CD4-positive, alpha-beta T cell (primary cell): ENCODE results near the gene KBTBD4. TPM values are rescaled to one million over a fixed set of nuclear protein-coding genes. Genes with fewer than 3 reads are reported as not detected.

Experiments used
- ATAC-seq: fragments of 200-7000 bp; cut with Tn5 transposase; one replicate; pipeline ENCODE4 v1.10.0; 2022; ENCODE audit warnings: mild to moderate bottlenecking; ENCODE audit not compliant: poor library complexity
- CTCF ChIA-PET: fragments of 350-600 bp; sonication (Branson Sonifier 250); formaldehyde crosslinking; loops from one replicate; lab custom pipeline; 2021; ENCODE audit warnings: antibody characterized with exemption, inconsistent platforms; lab: Charles Lee
- POLR2A ChIA-PET: fragments of 350-600 bp; sonication (Branson Sonifier 250); formaldehyde crosslinking; loops from one replicate; lab custom pipeline; 2021; ENCODE audit warnings: antibody characterized with exemption, inconsistent platforms; lab: Charles Lee
- DNase-seq, 14 experiments: peaks; one replicate each; pipeline ENCODE4 v3.0.0-alpha.2; 2013 to 2020; ENCODE audit warnings: mixed read lengths in 2 of 14
- H3K27ac ChIP-seq, 2 donors: one replicate each; pipeline versions ENCODE4 v1.5.1 to v1.7.0; 2013; ENCODE audit warnings: low read length in 2 of 2, low read depth in 1 of 2, mild to moderate bottlenecking in 1 of 2
- H3K27me3 ChIP-seq, 2 experiments: 1 replicate in 1 of 2; 2 replicates in 1 of 2; pipeline versions ENCODE4 v1.6.1 to v1.7.0; 2013; ENCODE audit warnings: low read length in 2 of 2, control low read depth in 1 of 2, mild to moderate bottlenecking in 1 of 2, moderate library complexity in 1 of 2; ENCODE audit not compliant: insufficient read depth in 2 of 2, control insufficient read depth in 1 of 2
- H3K36me3 ChIP-seq: one replicate; pipeline ENCODE4 v1.6.1; 2013; ENCODE audit warnings: low read length, control low read depth; ENCODE audit not compliant: insufficient read depth
- H3K4me1 ChIP-seq: one replicate; pipeline ENCODE4 v1.6.1; 2013; ENCODE audit warnings: low read length, control low read depth; ENCODE audit not compliant: insufficient read depth
- H3K4me3 ChIP-seq: one replicate; pipeline ENCODE4 v1.5.1; 2013; ENCODE audit warnings: mild to moderate bottlenecking, low read length, moderate library complexity
- H3K9me3 ChIP-seq, 2 experiments: 1 replicate in 1 of 2; 2 replicates in 1 of 2; pipeline versions ENCODE4 v1.6.1 to v1.7.0; 2013; ENCODE audit warnings: low read length in 2 of 2, mild to moderate bottlenecking in 2 of 2, control low read depth in 1 of 2, moderate library complexity in 1 of 2; ENCODE audit not compliant: control insufficient read depth in 1 of 2, insufficient read depth in 1 of 2
- H3K27ac Mint-ChIP-seq: one replicate; pipeline ENCODE4 v1.8.0; 2020; ENCODE audit warnings: mixed read lengths
- H3K27me3 Mint-ChIP-seq: one replicate; pipeline ENCODE4 v1.8.0; 2021; ENCODE audit warnings: mixed read lengths
- H3K36me3 Mint-ChIP-seq: one replicate; pipeline ENCODE4 v1.8.0; 2021; ENCODE audit warnings: low read depth, mixed read lengths
- H3K4me1 Mint-ChIP-seq: one replicate; pipeline ENCODE4 v1.8.0; 2021; ENCODE audit warnings: low read depth, mixed read lengths
- H3K4me3 Mint-ChIP-seq: one replicate; pipeline ENCODE4 v1.8.0; 2020; ENCODE audit warnings: mild to moderate bottlenecking, mixed read lengths
- H3K9me3 Mint-ChIP-seq: one replicate; pipeline ENCODE4 v1.8.0; 2020; ENCODE audit warnings: mixed read lengths
- intact Hi-C, 2 experiments: fragments of 100-400 bp; cut with DNase I in 1 of 2; cut with micrococcal nuclease in 1 of 2; formaldehyde crosslinking; loops; one replicate each; pipeline versions ENCODE4 v1.15.1 to v1.9.0; 2023 to 2025; cut with DNase I, micrococcal nuclease
- total RNA-seq, 174 experiments: library from RNA in 2 of 174; stranded (reverse) in 2 of 174; gene quantifications; one replicate each; pipeline ENCODE4 v1.2.3 and lab custom pipeline; 2021 to 2026
- TF ChIP-seq, protein P1 (sequence below): fragments of 200-600 bp; IDR thresholded peaks from one replicate; pipeline ENCODE4 v1.8.0; 2022; ENCODE audit warnings: antibody characterized with exemption, mild to moderate bottlenecking

KBTBD4 gene
- total RNA-seq, 2 experiments from 2014 or later = 29.1 to 30.2 TPM

DNA sequence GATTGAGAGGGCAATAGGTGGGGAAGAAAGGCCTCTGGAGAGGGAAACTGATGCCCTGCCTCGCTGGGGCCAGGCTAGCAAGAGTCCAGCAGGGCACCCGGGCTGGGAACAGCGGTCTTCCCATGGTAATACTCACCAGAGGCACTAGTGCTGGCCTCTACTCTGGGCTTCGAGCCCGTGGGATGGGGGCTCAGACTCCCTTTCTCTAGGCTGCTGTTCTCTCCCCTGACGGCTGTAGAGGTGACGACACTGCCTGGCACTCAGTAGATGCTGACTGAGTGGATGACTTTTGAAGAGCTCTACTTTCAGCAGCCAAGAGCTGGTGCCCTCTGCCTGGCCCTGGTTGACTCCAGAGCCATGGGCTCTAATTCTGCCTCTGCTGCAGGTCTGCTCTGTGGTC lies 16.3 kb upstream of the KBTBD4 start:
- no peak for ATAC-seq
- peaks cover 25 to 41% of the 10 kb centered on the region in 2 experiments for H3K27me3 ChIP-seq
- H3K4me3 Mint-ChIP-seq = no peak overlapping the region
- ChIA-PET POLR2A (no interaction called here), CTCF (no interaction called here)
- H3K4me3 ChIP-seq = no peak overlapping the region
- H3K27ac Mint-ChIP-seq = no peak overlapping the region
- no peaks in the 10 kb centered on the region for H3K36me3 Mint-ChIP-seq
- H3K9me3 Mint-ChIP-seq = no peaks in the 10 kb centered on the region
- H3K9me3 ChIP-seq = peaks cover 0 to 14% of the 10 kb centered on the region in 2 experiments
- no peak for DNase-seq
- H3K36me3 ChIP-seq = no peaks in the 10 kb centered on the region
- H3K4me1 ChIP-seq = peaks cover 12% of the 10 kb centered on the region
- H3K27ac ChIP-seq = no peak overlapping the region
- TF ChIP-seq, protein P1, sequence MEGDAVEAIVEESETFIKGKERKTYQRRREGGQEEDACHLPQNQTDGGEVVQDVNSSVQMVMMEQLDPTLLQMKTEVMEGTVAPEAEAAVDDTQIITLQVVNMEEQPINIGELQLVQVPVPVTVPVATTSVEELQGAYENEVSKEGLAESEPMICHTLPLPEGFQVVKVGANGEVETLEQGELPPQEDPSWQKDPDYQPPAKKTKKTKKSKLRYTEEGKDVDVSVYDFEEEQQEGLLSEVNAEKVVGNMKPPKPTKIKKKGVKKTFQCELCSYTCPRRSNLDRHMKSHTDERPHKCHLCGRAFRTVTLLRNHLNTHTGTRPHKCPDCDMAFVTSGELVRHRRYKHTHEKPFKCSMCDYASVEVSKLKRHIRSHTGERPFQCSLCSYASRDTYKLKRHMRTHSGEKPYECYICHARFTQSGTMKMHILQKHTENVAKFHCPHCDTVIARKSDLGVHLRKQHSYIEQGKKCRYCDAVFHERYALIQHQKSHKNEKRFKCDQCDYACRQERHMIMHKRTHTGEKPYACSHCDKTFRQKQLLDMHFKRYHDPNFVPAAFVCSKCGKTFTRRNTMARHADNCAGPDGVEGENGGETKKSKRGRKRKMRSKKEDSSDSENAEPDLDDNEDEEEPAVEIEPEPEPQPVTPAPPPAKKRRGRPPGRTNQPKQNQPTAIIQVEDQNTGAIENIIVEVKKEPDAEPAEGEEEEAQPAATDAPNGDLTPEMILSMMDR = no peak
- H3K4me1 Mint-ChIP-seq = no peaks in the 10 kb centered on the region
- peaks cover 44% of the 10 kb centered on the region for H3K27me3 Mint-ChIP-seq
- intact Hi-C loops = no loop called here

DNA sequence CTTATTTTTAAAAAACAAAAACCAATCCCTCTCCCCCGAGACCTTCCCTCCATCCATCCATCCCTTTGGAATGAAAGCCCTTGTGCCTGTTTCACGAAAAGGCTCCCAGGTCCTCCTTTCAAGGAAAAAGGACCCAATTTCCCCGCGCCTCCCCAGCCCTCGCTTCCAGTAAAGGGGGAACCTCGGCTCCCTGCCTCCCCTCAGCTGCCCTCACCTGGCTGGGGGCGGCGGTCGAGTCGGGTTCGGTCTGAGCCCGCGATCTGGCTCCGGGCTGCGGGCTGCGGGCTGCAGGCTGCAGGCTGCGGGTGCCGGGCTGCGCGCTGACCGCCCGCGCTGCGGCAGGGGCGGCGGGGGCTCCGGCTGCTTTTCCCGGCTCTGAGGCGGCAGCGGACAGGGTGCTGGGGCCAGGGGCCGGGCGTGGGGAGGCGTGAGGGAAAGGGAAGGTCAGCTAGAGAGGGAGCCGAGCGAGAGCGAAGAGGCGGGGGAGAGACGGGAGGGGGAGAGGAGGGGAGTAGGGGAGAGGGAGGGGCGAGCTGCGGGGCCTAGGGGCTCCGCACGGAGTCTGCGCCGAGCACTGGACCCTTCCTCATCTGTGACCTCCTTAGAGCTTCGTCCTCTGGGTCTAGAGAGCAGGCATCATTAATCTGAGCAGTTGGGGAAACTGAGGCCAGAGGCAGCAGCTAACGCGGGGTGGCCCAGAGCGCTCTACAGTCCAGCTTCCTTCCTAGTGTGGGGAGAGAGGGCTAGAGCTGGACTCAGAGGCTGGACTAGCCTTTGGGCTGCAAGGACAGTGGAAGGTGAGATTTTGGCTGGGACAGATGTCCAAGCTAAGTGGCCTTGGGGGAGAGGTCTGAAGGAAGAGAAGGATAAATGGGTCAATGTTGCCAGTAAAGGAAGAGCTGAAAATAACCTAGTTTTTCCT lies 15.4 kb upstream of the KBTBD4 start, which contains the start of gene C1QTNF4:
Gene C1QTNF4, minus strand, starts transcription at position 478 of the 922 bp plus-strand sequence. CDS start 3,601 bp downstream, outside the sequence.
- H3K4me1 Mint-ChIP-seq = no peaks in the 10 kb centered on the region
- CTCF ChIA-PET = no interaction called here
- H3K27me3 ChIP-seq = peaks cover 25 to 41% of the 10 kb centered on the region in 2 experiments
- ATAC-seq = no peak
- H3K9me3 ChIP-seq = peaks cover 0 to 14% of the 10 kb centered on the region in 2 experiments
- peaks cover 41% of the 10 kb centered on the region for H3K27me3 Mint-ChIP-seq
- H3K36me3 Mint-ChIP-seq = no peaks in the 10 kb centered on the region
- H3K27ac Mint-ChIP-seq = no peak within 1 kb of the TSS
- DNase-seq = no peak
- no peaks in the 10 kb centered on the region for H3K36me3 ChIP-seq
- intact Hi-C loops = no loop called here
- H3K27ac ChIP-seq = no peak within 1 kb of the TSS
- peaks cover 12% of the 10 kb centered on the region for H3K4me1 ChIP-seq
- TF ChIP-seq, protein P1 = no peak
- H3K4me3 Mint-ChIP-seq = no peak within 1 kb of the TSS
- H3K4me3 ChIP-seq = no peak within 1 kb of the TSS
- POLR2A ChIA-PET = no interaction called here
- H3K9me3 Mint-ChIP-seq = no peaks in the 10 kb centered on the region

DNA sequence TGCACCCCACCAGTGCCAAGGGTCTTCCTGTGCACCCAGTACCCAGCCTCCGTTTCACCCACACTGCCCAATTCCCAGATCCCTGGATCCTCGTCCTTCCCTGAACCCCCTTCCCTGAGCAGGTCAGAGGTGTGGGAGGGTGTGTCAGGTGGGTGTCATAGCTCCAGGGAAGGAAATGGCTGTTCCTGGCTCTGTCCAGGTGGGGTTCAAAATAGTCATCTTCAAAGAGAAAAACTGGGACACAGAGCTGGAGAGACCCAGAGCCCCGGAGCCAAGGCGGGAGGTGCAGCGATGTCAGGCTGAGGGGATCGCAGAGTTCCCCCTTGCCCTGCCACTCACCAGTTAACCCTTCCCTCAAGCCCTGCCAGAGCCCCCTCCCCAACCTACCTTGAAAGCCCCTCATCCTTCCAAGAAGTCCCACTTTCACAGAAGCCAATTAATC lies 14.7 kb upstream of the KBTBD4 start:
- ATAC-seq (no peak), DNase-seq (no peak)
- Histone ChIP-seq H3K4me1 (peaks cover 12% of the 10 kb centered on the region), H3K9me3 (peaks cover 0 to 14% of the 10 kb centered on the region in 2 experiments), H3K36me3 (no peaks in the 10 kb centered on the region), H3K4me3 (no peak overlapping the region), H3K27me3 (peaks cover 25 to 41% of the 10 kb centered on the region in 2 experiments), H3K27ac (no peak overlapping the region)
- intact Hi-C loops = no loop called here
- Mint-ChIP-seq H3K4me3 (no peak overlapping the region), H3K36me3 (no peaks in the 10 kb centered on the region), H3K27me3 (peaks cover 37% of the 10 kb centered on the region), H3K9me3 (no peaks in the 10 kb centered on the region), H3K27ac (no peak overlapping the region), H3K4me1 (no peaks in the 10 kb centered on the region)
- ChIA-PET POLR2A (no interaction called here), CTCF (no interaction called here)
- TF ChIP-seq, protein P1 = no peak
